B cell (primary cell): ENCODE results near the gene VPS13A.

Experiments
- CTCF ChIP-seq: fragments of 200-600 bp; IDR thresholded peaks from one replicate; pipeline ENCODE4 v1.8.0; 2022; ENCODE audit warnings: antibody characterized with exemption, mild to moderate bottlenecking
- EZH2 ChIP-seq: IDR thresholded peaks from 2 replicates; pipeline ENCODE4 v1.6.1; 2012; ENCODE audit warnings: borderline replicate concordance, low read depth, mild to moderate bottlenecking, moderate library complexity, low read length; ENCODE audit not compliant: insufficient read depth, poor library complexity, severe bottlenecking

- TF ChIP-seq CTCF (no peak), EZH2 (no peak)
These were observed 249.4 kb downstream of the VPS13A start for GRCh38 chr9:77426712-77427111.
